Measurements from ENCODE around the gene SYNJ1.

GRCh38 chr21:32604464-32604863 lies 123.3 kb downstream of the SYNJ1 start:
- no peak for TF ChIP-seq EZH2 (IDR thresholded peaks at IDR 0.05; ENCODE audit: low read depth, unreplicated experiment)
- TF ChIP-seq CTCF (conservative IDR thresholded peaks at IDR 0.05; ENCODE audit: low read depth in 2 of 2): no peak
